ENCODE results near the gene PDCD7. TPM values are rescaled to one million over a fixed set of nuclear protein-coding genes. Genes with fewer than 3 reads are reported as not detected.

Gene PDCD7
- total RNA-seq, 1 experiment from 2014 or later: 31.6 TPM

DNA sequence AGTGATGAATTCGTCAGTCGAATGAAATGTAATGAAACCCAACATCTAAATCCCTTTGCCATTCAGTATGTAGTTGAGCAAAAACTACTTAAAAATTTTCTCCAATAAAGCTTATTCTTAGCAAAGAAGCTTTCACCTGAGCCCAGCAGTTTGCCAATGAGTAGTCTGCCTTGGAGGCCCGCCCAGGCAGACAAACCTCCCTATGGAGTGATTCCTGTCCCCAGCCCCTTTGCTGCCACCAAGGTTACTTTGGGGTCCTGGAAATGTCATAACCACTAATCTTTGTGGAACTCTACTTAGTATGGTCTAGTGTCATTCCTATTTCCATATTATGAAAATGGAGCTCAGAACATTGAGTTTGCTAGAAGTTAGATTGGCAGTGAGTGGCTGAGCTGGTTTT is 30.7 kb downstream of the PDCD7 start:
- no peak overlapping the region for H3K9ac ChIP-seq (ENCODE audit: low read length)
- H3K4me2 ChIP-seq (ENCODE audit: low read length): no peak overlapping the region
- BruUV-seq (replicated peaks): no TSS peak
- no peaks in the 10 kb centered on the region for H3K27me3 ChIP-seq (ENCODE audit: insufficient read depth, low read length)
- no peaks in the 10 kb centered on the region for H3K79me2 ChIP-seq (ENCODE audit: insufficient read depth, low read length)
- TF ChIP-seq CBX3 (IDR thresholded peaks at IDR 0.05; ENCODE audit: low read depth): no peak
- H3K9me2 ChIP-seq (ENCODE audit: insufficient read depth): no peaks in the 10 kb centered on the region
- RAD21 ChIA-PET (ENCODE audit: low non-redundant PET in 1 of 2, low total read pairs in 2 of 2, uncharacterized antibody in 2 of 2, unreplicated experiment in 2 of 2): interaction anchor here in 1 of 2 experiments (0.6 kb wide), 1 partner anchor 333 kb away, joined by 3 read pairs; no protein-coding TSS in a partner anchor
- DNase-seq (ENCODE audit: low read depth, low spot score): no peak
- no peaks in the 10 kb centered on the region for H3K4me1 ChIP-seq (ENCODE audit: control insufficient read depth in 1 of 2, insufficient read depth in 2 of 2, low read length in 2 of 2)
- H4K20me1 ChIP-seq (ENCODE audit: insufficient read depth): no peaks in the 10 kb centered on the region
- no peak for ATAC-seq
- H3K9me3 ChIP-seq (ENCODE audit: control insufficient read depth in 1 of 2, insufficient read depth in 1 of 2, low read depth in 1 of 2, low read length in 2 of 2): no peaks in the 10 kb centered on the region
- peaks cover 6 to 9% of the 10 kb centered on the region in 2 experiments for H3K36me3 ChIP-seq (ENCODE audit: control insufficient read depth in 1 of 2, insufficient read depth in 2 of 2, low read length in 2 of 2)
- H2AFZ ChIP-seq (ENCODE audit: low read depth, low read length, poor library complexity, severe bottlenecking): no peak overlapping the region
- CTCF ChIA-PET: interaction anchor here (0.6 to 3.7 kb wide), 3 partner anchors 19 to 47 kb away, joined by 3 to 52 read pairs (median 3); no protein-coding TSS in a partner anchor
- intact Hi-C loops (cut with micrococcal nuclease): no loop called here
- no peak overlapping the region for H3K27ac ChIP-seq (ENCODE audit: low read depth, low read length)
- no peak overlapping the region for H3K4me3 ChIP-seq (replicated peaks in 1 of 2; ENCODE audit: low read depth in 1 of 2, low read length in 2 of 2)
- POLR2A ChIA-PET: no interaction called here

DNA sequence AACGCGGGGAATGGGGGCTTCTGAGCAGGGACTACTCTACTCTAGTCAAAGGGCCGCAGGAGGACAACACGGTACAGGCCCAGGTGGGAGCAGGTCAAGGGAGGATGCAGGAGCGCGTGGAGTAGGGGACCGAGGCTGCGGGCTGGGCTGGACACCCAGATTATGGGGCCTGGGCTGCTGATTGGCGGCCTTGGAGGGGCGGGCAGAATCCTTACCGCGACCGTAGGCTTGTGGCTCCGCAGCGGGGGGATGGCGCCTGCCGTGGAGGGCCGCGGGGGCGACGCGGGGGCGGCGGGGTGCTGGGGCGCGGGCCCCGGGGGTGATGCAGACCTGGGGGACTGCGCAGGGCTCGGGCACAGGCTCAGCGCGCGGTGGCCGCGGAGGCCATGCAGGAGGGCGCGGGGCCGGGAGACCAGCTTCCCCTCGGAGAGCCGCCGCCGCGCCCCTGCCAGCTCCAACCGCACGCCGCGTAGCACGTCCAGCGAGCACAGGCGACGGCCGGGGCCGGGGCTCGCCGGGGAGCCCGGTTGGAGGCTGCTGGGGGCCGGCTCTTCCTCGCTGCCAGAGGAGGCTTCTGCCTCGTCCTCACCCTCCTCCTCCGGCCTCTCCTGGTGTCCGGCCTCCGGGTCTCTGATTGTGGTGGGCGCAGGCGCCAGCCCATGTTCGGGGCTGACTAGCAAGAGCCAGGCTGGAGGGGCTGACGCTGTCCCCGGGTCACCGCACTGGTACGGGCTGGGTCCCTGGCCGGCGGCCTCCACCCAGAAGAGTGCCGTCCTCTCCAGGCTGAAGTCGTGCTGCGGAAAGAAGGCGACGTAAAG is 31.5 kb downstream of the PDCD7 start:
- ChIA-PET CTCF (interaction anchor here (0.6 to 3.7 kb wide), 15 partner anchors 8 to 196 kb away, joined by 3 to 52 read pairs (median 3); partner anchors contain the start of gene UBAP1L), POLR2A (no interaction called here), RAD21 (ENCODE audit: low non-redundant PET in 1 of 2, low total read pairs in 2 of 2, uncharacterized antibody in 2 of 2, unreplicated experiment in 2 of 2) (interaction anchor here (0.5 to 1.1 kb wide), 2 partner anchors 41 to 68 kb away, joined by 3 to 4 read pairs; no protein-coding TSS in a partner anchor)
- BruUV-seq (replicated peaks): no TSS peak
- Histone ChIP-seq H3K79me2 (ENCODE audit: insufficient read depth, low read length) (no peaks in the 10 kb centered on the region), H3K9me3 (ENCODE audit: control insufficient read depth in 1 of 2, insufficient read depth in 1 of 2, low read depth in 1 of 2, low read length in 2 of 2) (no peaks in the 10 kb centered on the region), H2AFZ (ENCODE audit: low read depth, low read length, poor library complexity, severe bottlenecking) (no peak overlapping the region), H3K36me3 (ENCODE audit: control insufficient read depth in 1 of 2, insufficient read depth in 2 of 2, low read length in 2 of 2) (peaks cover 6 to 9% of the 10 kb centered on the region in 2 experiments), H3K27ac (ENCODE audit: low read depth, low read length) (no peak overlapping the region), H4K20me1 (ENCODE audit: insufficient read depth) (no peaks in the 10 kb centered on the region), H3K4me3 (replicated peaks in 1 of 2; ENCODE audit: low read depth in 1 of 2, low read length in 2 of 2) (no peak overlapping the region), H3K27me3 (ENCODE audit: insufficient read depth, low read length) (no peaks in the 10 kb centered on the region), H3K9me2 (ENCODE audit: insufficient read depth) (no peaks in the 10 kb centered on the region), H3K4me2 (ENCODE audit: low read length) (no peak overlapping the region), H3K4me1 (ENCODE audit: control insufficient read depth in 1 of 2, insufficient read depth in 2 of 2, low read length in 2 of 2) (no peaks in the 10 kb centered on the region), H3K9ac (ENCODE audit: low read length) (no peak overlapping the region)
- ATAC-seq (peak; percentile 57), DNase-seq (ENCODE audit: low read depth, low spot score) (no peak)
- intact Hi-C loops (cut with micrococcal nuclease): loop anchor here (1.0 kb wide), 2 partner anchors 48 to 69 kb away; no protein-coding TSS in a partner anchor
- TF ChIP-seq CTCF (IDR thresholded peaks at IDR 0.05 in 2 of 3, conservative IDR thresholded peaks at IDR 0.05 in 1 of 3; ENCODE audit: borderline replicate concordance in 1 of 3, insufficient read depth in 1 of 3, low read depth in 2 of 3, low read length in 2 of 3) (0 out of 6 replicates have a peak, but pooled peaks of 1 of the 3 experiments have one; percentile 3), EZH2 (IDR thresholded peaks at IDR 0.05) (no peak)
